Type B pancreatic cell (in vitro differentiated cells): ENCODE data around the gene SRSF11. TPM values are rescaled to one million over a fixed set of nuclear protein-coding genes. Genes with fewer than 3 reads are reported as not detected.
A peak's percentile ranks its signal among the peaks of the same experiment; 100 is the strongest.

Source experiments
- DNase-seq: peaks from one replicate; pipeline ENCODE4 v3.0.0; 2021; ENCODE audit warnings: mixed read lengths; ENCODE audit not compliant: unreplicated experiment; ENCODE audit errors: extremely low spot score
- H3K27ac Mint-ChIP-seq: 2 replicates; pipeline ENCODE4 v1.8.0; 2021; ENCODE audit warnings: mild to moderate bottlenecking, mixed read lengths
- H3K27me3 Mint-ChIP-seq: 2 replicates; pipeline ENCODE4 v1.8.0; 2021; ENCODE audit warnings: mixed read lengths
- H3K36me3 Mint-ChIP-seq: 2 replicates; pipeline ENCODE4 v1.8.0; 2021; ENCODE audit warnings: mixed read lengths
- H3K4me1 Mint-ChIP-seq: one replicate; pipeline ENCODE4 v1.8.0; 2021; ENCODE audit warnings: mixed read lengths; ENCODE audit not compliant: unreplicated experiment
- H3K4me3 Mint-ChIP-seq: 2 replicates; pipeline ENCODE4 v1.8.0; 2021; ENCODE audit warnings: mild to moderate bottlenecking, mixed read lengths
- H3K9me3 Mint-ChIP-seq: 2 replicates; pipeline ENCODE4 v1.8.0; 2021; ENCODE audit warnings: mixed read lengths
- CTCF ChIP-seq: fragments of 200-600 bp; sonication (generic); conservative IDR thresholded peaks from 2 replicates; pipeline ENCODE4 v1.5.0; 2021; ENCODE audit warnings: antibody characterized with exemption, mild to moderate bottlenecking
- total RNA-seq: library from RNA; stranded (reverse); gene quantifications from 2 replicates; pipeline ENCODE4 v1.2.1, GENCODE V29; 2021; ENCODE audit warnings: low replicate concordance

Gene SRSF11
- total RNA-seq, 1 donor from 2014 or later, result 217 TPM

- Mint-ChIP-seq H3K27me3 (no peaks in the 10 kb centered on the region), H3K4me3 (no peak overlapping the region), H3K4me1 (no peaks in the 10 kb centered on the region), H3K9me3 (no peaks in the 10 kb centered on the region), H3K36me3 (no peaks in the 10 kb centered on the region), H3K27ac (no peak overlapping the region)
- DNase-seq, result no peak
- TF ChIP-seq CTCF, result no peak
Measured at GRCh38 chr1:70194601-70195000, 26.6 kb upstream of the SRSF11 start.

- H3K4me1 Mint-ChIP-seq, result no peaks in the 10 kb centered on the region
- TF ChIP-seq CTCF, result no peak
- no peaks in the 10 kb centered on the region for H3K27me3 Mint-ChIP-seq
- DNase-seq, result no peak
- H3K36me3 Mint-ChIP-seq, result no peaks in the 10 kb centered on the region
- no peak overlapping the region for H3K4me3 Mint-ChIP-seq
- H3K27ac Mint-ChIP-seq, result no peak overlapping the region
- H3K9me3 Mint-ChIP-seq, result no peaks in the 10 kb centered on the region
Measured at GRCh38 chr1:70195342-70195741, 25.8 kb upstream of the SRSF11 start.

- no peak for DNase-seq
- Mint-ChIP-seq H3K27ac (no peak overlapping the region), H3K36me3 (no peaks in the 10 kb centered on the region), H3K4me1 (no peaks in the 10 kb centered on the region), H3K4me3 (no peak overlapping the region), H3K9me3 (no peaks in the 10 kb centered on the region), H3K27me3 (no peaks in the 10 kb centered on the region)
- TF ChIP-seq CTCF, result no peak
Measured at GRCh38 chr1:70196333-70196732, 24.8 kb upstream of the SRSF11 start.

GRCh38 chr1:70200065-70200464 lies 21.1 kb upstream of the SRSF11 start:
- no peak for DNase-seq
- TF ChIP-seq CTCF, result no peak
- Mint-ChIP-seq H3K27me3 (no peaks in the 10 kb centered on the region), H3K27ac (no peak overlapping the region), H3K4me1 (peaks cover 15% of the 10 kb centered on the region), H3K4me3 (no peak overlapping the region), H3K36me3 (no peaks in the 10 kb centered on the region), H3K9me3 (no peaks in the 10 kb centered on the region)

GRCh38 chr1:70202173-70202758 lies 18.9 kb upstream of the SRSF11 start:
- Mint-ChIP-seq H3K4me3 (no peak overlapping the region), H3K9me3 (no peaks in the 10 kb centered on the region), H3K27ac (no peak overlapping the region), H3K36me3 (no peaks in the 10 kb centered on the region), H3K4me1 (peaks cover 15% of the 10 kb centered on the region), H3K27me3 (no peaks in the 10 kb centered on the region)
- DNase-seq, result no peak
- TF ChIP-seq CTCF, result no peak

- no peaks in the 10 kb centered on the region for H3K9me3 Mint-ChIP-seq
- peak overlapping the region; percentile 100 for H3K4me3 Mint-ChIP-seq
- H3K4me1 Mint-ChIP-seq, result peaks cover 17% of the 10 kb centered on the region
- no peak for TF ChIP-seq CTCF
- H3K36me3 Mint-ChIP-seq, result no peaks in the 10 kb centered on the region
- H3K27me3 Mint-ChIP-seq, result no peaks in the 10 kb centered on the region
- DNase-seq, result no peak
- peak overlapping the region; percentile 100 for H3K27ac Mint-ChIP-seq
Measured at GRCh38 chr1:70204139-70204538, 17.0 kb upstream of the SRSF11 start.
